ENCODE measurements around the gene ZMIZ1. TPM values are rescaled to one million over a fixed set of nuclear protein-coding genes. Genes with fewer than 3 reads are reported as not detected.

The ZMIZ1 gene
- total RNA-seq, 1 experiment from 2014 or later: 23.5 TPM

DNA sequence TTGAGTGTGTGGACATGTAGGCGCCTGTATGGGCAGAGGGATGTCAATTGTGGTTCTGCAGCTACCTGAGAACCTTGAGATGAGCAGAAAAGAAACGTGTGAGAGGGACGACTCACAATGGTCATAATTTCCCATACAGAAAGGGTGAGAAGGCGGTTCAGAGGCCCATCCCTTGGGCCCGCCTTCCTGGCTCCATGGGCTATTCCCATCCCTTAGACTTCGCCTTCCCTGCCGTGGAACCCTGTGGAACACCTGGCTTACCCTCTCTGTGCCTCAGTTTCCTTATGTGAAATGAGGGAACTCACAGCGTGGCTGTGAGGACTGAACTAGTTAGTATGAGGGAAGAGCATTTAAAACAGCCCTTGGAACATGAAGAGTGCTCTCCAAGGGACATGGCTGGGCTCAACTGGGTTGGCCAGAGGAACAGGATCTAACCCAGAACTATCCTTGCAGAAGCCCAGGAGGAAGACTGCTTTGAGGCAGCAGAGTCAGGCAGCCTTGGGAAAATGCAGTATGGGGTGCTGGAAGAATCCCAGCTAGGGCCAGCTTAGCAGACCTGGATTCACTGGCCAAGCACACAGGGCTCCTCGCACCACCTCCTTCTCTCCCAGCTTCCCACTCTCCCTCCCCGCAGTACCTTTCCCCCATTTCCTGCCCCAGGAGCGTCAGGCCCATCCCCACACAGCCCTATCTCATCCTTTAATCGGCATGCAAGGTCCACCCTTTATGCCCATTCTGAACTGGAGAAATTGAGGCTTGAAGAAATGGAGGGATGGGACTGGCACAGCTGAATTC, 11.1 kb upstream of the ZMIZ1 start:
- peaks cover 20% of the 10 kb centered on the region for H3K4me1 Mint-ChIP-seq (ENCODE audit: low read depth, unreplicated experiment)
- TF ChIP-seq, protein P1, sequence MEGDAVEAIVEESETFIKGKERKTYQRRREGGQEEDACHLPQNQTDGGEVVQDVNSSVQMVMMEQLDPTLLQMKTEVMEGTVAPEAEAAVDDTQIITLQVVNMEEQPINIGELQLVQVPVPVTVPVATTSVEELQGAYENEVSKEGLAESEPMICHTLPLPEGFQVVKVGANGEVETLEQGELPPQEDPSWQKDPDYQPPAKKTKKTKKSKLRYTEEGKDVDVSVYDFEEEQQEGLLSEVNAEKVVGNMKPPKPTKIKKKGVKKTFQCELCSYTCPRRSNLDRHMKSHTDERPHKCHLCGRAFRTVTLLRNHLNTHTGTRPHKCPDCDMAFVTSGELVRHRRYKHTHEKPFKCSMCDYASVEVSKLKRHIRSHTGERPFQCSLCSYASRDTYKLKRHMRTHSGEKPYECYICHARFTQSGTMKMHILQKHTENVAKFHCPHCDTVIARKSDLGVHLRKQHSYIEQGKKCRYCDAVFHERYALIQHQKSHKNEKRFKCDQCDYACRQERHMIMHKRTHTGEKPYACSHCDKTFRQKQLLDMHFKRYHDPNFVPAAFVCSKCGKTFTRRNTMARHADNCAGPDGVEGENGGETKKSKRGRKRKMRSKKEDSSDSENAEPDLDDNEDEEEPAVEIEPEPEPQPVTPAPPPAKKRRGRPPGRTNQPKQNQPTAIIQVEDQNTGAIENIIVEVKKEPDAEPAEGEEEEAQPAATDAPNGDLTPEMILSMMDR (IDR thresholded peaks at IDR 0.05; ENCODE audit: unreplicated experiment): no peak
- CTCF ChIA-PET: no interaction called here
- H3K27me3 Mint-ChIP-seq (ENCODE audit: unreplicated experiment): peaks cover 51% of the 10 kb centered on the region
- no peaks in the 10 kb centered on the region for H3K36me3 Mint-ChIP-seq (ENCODE audit: insufficient read depth, unreplicated experiment)
- no peak for DNase-seq
- no peak overlapping the region for H3K27ac Mint-ChIP-seq (ENCODE audit: unreplicated experiment)
- intact Hi-C loops (cut with micrococcal nuclease; ENCODE audit: unreplicated experiment): no loop called here
- H3K4me3 Mint-ChIP-seq (ENCODE audit: low read depth, unreplicated experiment): no peak overlapping the region
- H3K9me3 Mint-ChIP-seq (ENCODE audit: low read depth, unreplicated experiment): no peaks in the 10 kb centered on the region
- BruUV-seq (replicated peaks): no TSS peak

DNA sequence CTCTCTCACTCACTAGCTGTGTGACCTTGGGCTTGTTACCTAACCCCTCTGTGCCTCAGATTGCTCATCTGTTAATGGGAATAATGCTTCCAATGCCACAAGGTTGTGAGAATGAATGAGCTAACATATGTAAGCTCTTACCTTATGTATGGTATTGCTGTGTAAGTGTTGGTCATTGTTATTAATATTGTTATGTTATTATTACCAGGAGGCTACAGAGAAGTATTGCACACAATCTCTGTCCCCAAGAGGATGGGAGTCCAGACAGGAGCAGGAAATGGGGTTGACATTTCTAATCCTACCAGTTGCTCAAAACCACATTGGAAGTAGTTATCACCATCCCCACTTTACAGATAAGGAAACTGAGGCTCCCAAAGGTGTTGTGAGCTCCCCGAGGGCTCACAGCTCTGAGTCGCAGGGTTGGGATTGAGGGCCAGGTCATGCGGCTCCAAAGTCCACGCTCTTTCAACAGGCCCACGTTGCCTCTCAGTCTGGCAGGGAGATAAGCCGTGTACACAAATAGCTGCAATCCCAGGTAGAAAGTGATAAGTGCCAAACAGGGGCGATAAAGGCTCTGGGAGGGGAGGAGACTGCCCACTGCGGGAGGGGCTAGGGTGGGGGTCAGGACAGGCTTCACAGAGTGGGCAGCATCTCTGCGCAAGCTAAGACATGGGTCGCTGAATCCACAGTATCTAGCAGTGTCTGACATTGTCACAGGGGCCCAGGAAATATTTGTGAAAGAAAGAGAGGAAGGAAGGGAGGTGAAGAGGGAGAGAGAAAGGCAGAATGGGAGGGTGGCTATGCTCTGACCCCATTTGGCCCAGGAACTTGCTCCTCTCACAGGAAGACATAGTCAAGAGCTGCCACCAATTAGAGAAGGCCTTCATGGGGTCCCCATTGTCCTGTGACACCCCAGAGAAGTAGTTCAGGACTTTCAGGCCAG, 9.6 kb upstream of the ZMIZ1 start:
- DNase-seq: no peak
- Mint-ChIP-seq H3K4me3 (ENCODE audit: low read depth, unreplicated experiment) (no peak overlapping the region), H3K9me3 (ENCODE audit: low read depth, unreplicated experiment) (no peaks in the 10 kb centered on the region), H3K36me3 (ENCODE audit: insufficient read depth, unreplicated experiment) (no peaks in the 10 kb centered on the region), H3K4me1 (ENCODE audit: low read depth, unreplicated experiment) (peaks cover 20% of the 10 kb centered on the region), H3K27ac (ENCODE audit: unreplicated experiment) (no peak overlapping the region), H3K27me3 (ENCODE audit: unreplicated experiment) (peaks cover 51% of the 10 kb centered on the region)
- BruUV-seq (replicated peaks): no TSS peak
- intact Hi-C loops (cut with micrococcal nuclease; ENCODE audit: unreplicated experiment): no loop called here
- TF ChIP-seq, protein P1 (IDR thresholded peaks at IDR 0.05; ENCODE audit: unreplicated experiment): no peak
- CTCF ChIA-PET: interaction anchor here (1.6 kb wide), 1 partner anchor 8 kb away, joined by 4 read pairs; no protein-coding TSS in a partner anchor

DNA sequence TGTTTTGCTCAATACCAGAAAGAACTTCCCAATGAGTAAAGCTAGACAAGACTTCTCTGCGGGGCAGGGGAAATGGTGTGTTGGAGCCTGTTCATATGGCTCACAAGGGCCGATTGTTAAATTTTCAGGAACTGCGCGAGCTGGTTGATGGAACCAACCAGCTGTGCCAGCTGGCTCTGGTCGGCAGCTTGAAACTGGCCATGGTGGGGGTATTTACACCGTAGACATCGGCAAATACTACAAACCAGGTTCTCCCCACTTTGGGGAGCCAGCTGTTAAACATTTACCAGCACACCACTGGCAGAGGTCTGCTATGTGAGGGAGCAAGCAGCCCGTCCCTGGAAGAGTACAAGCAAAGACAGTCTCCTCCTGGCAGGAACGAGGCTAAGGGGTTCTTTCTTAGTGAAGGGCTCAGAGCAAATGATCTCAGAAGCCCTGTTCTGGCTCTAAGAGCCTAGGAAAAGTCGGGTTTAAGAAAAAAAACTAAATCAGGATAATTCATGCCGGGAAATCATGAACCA, 8.8 kb upstream of the ZMIZ1 start:
- Mint-ChIP-seq H3K4me1 (ENCODE audit: low read depth, unreplicated experiment) (peaks cover 20% of the 10 kb centered on the region), H3K36me3 (ENCODE audit: insufficient read depth, unreplicated experiment) (no peaks in the 10 kb centered on the region), H3K27ac (ENCODE audit: unreplicated experiment) (no peak overlapping the region), H3K27me3 (ENCODE audit: unreplicated experiment) (peaks cover 51% of the 10 kb centered on the region), H3K4me3 (ENCODE audit: low read depth, unreplicated experiment) (no peak overlapping the region), H3K9me3 (ENCODE audit: low read depth, unreplicated experiment) (no peaks in the 10 kb centered on the region)
- BruUV-seq (replicated peaks): no TSS peak
- CTCF ChIA-PET: interaction anchor here (1.6 kb wide), 1 partner anchor 7 kb away, joined by 4 read pairs; no protein-coding TSS in a partner anchor
- TF ChIP-seq, protein P1 (IDR thresholded peaks at IDR 0.05; ENCODE audit: unreplicated experiment): no peak
- no peak for DNase-seq
- intact Hi-C loops (cut with micrococcal nuclease; ENCODE audit: unreplicated experiment): loop anchor here (10.0 kb wide), 1 partner anchor 625 kb away; no protein-coding TSS in a partner anchor

DNA sequence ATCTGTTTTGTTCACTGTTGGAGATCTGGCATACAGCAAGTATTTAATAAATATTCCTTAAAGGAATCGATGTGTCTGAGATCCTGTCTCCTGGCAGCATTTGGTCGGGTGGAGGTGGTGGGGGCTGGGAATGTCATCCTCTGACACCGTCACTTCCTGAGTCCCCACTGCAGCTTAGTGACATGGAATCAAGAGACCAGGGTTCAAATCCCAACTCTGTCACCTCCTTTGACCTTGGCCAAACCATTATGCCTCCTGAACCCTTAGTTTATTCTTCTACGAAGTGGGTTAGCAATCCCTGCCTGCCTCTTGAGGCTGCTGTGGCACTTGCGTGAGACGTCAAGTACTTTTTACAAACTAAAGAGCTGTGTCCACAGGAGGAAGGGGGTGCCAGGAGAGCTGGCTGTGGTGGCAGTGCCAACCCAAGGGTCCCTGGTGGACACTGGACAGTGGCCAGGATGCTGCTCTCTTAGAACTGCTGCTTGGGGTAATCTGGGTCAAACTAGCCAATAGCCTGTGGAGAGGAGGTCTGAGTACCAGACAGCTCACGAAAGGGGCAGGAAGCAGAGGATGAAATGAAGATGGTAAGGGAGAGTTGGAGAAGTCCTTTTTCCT, 8.0 kb upstream of the ZMIZ1 start:
- H3K4me1 Mint-ChIP-seq (ENCODE audit: low read depth, unreplicated experiment): peaks cover 20% of the 10 kb centered on the region
- no TSS peak for BruUV-seq (replicated peaks)
- H3K36me3 Mint-ChIP-seq (ENCODE audit: insufficient read depth, unreplicated experiment): no peaks in the 10 kb centered on the region
- H3K4me3 Mint-ChIP-seq (ENCODE audit: low read depth, unreplicated experiment): no peak overlapping the region
- H3K27ac Mint-ChIP-seq (ENCODE audit: unreplicated experiment): no peak overlapping the region
- intact Hi-C loops (cut with micrococcal nuclease; ENCODE audit: unreplicated experiment): loop anchor here (10.0 kb wide), 1 partner anchor 626 kb away; no protein-coding TSS in a partner anchor
- TF ChIP-seq, protein P1 (IDR thresholded peaks at IDR 0.05; ENCODE audit: unreplicated experiment): no peak
- CTCF ChIA-PET: interaction anchor here (0.6 kb wide), 1 partner anchor 150 kb away, joined by 3 read pairs; no protein-coding TSS in a partner anchor
- no peak for DNase-seq
- H3K9me3 Mint-ChIP-seq (ENCODE audit: low read depth, unreplicated experiment): no peaks in the 10 kb centered on the region
- H3K27me3 Mint-ChIP-seq (ENCODE audit: unreplicated experiment): peaks cover 51% of the 10 kb centered on the region

Measured in Calu3 (cell line).